HG03060 (cell line): Measurements from ENCODE around the gene GNA15.
A peak's percentile ranks its signal among the peaks of the same experiment; 100 is the strongest.

Source experiments
- ATAC-seq: cut with Tn5 transposase; IDR thresholded peaks from one replicate; pipeline ENCODE4 v1.9.1; 2021; ENCODE audit warnings: low read depth, moderate number of reproducible peaks; ENCODE audit not compliant: unreplicated experiment

GNA15 gene

GRCh38 chr19:3120611-3121276 is 15.1 kb upstream of the GNA15 start:
- no peak for ATAC-seq

DNA sequence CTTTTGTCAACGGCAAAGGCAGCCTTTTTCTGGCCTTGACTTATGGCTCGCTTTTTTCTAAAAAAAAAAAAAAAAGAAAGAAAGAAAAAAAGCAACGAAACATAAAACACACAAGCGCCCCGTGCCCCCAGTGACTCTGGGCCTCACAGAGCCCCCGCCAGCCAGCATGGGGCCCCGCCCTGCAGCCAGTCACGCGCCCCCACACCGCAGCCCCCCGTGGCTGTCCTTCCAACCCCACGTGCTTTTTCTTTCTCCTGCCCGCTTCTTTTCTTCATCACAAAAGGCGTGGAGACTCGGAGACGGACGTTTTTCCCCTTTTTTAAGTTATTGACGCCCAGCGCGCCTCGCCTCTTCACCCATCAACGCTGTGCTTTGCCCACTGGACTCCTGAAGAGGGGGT is 14.4 kb upstream of the GNA15 start:
- ATAC-seq, result no peak

- no peak for ATAC-seq
Measured at GRCh38 chr19:3121821-3122511, 13.9 kb upstream of the GNA15 start.

DNA sequence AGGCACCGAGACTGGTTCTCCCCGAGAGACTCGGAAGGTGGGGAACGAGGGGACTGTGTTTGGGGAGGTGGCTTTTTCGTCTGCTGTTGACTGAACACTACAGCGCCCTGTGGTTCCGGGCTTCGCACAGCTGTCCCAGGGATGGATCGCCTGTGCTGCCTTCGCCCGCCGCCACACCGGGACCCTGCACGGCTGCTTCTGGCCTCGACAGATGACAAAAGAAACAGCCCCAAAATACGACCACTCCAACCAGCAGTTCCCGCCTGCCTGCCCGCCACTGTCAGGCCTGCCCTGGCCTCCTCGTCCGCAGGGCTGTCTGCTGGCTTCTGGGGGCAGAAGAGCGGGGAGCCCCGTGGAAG is 13.3 kb upstream of the GNA15 start:
- ATAC-seq, result no peak

DNA sequence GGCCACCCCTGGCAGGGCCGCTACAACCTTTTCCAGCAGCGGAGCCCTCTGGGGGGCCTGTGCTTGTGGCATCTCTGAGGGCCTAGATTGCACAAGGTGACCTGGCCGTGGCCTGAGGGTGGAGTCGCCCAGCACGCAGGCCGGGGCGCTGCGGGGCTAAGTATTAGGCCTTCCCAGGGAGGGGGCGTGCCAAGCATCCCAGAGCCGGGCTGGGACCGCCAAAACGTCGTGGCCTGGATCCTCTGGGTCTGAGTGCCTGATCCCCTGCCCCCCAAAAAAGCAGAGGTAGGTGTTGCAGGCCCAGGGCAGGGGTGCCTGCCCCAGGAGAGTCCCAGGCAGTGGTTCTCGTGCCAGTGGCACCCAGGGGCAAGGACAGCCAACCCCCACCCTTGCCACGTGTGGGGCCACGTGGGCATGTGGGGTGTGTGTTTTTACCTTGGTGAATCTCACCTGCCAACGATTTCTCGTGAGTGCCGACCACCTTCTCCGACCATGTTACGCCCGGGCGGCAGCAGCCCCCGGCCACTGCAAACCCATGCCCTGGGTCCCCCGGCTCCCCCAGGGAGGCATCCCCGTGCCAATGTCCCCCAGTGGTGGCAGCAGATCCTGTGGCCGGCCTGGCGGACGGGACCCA is 12.6 kb upstream of the GNA15 start:
- ATAC-seq, result no peak

DNA sequence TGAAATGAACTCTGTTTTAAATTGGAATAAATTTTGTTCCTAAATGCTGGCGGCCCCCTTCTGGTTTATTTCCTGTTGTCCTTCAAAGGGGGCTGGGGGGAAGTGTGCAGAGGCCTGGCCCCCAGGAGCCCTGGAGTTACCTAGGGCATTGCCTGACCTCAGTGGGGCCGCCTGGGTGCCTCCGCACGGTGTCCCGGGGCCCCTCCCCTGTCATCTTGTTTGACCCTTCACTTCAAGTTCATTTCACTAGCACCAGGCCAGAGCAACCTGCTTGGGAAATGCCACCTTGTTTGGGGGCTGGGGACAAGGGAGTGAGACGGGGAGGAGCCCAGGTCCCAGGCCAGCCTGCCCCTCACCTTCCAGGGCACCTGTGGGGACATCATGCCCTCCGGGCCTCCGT is 11.9 kb upstream of the GNA15 start:
- no peak for ATAC-seq

DNA sequence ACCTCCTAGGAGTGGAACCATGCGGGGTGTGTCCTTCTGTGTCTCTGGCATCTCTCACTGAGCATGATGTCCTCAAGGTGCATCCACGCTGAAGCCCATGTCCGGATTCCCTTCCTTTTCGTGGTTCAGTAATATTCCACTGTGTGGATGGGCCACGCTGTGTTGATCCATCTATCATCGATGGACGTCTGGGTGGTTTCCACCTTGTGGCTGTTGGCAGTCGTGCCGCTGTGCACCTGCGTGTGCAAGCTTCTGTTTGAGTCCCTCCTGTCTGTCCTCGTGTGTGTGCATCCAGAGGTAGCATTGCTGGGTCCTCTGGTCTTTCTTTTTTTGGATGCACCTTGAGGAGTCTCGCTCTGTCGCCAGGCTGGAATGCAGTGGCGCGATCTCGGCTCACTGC is 11.2 kb upstream of the GNA15 start:
- no peak for ATAC-seq

GRCh38 chr19:3125900-3126524 is 9.8 kb upstream of the GNA15 start:
- no peak for ATAC-seq

GRCh38 chr19:3129112-3129511 is 6.7 kb upstream of the GNA15 start:
- ATAC-seq, result no peak

DNA sequence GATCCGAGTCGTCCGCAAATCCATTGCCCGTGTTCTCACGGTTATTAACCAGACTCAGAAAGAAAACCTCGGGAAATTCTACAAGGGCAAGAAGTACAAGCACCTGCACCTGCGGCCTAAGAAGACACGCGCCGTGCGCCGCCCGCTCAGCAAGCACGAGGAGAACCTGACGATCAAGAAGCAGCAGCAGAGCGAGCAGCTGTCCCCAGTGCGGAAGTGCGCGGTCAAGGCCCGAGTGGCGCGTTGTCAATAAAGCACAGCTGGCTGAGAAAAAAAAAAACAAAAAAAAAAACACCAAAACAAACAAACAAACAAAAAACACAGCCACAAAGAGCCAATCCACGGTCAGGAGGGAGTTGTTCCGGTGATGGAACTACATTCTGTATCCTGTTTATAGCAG is 4.7 kb upstream of the GNA15 start:
- ATAC-seq, result no peak

- ATAC-seq, result peak; percentile 50
Measured at GRCh38 chr19:3132971-3133792, 2.7 kb upstream of the GNA15 start.

DNA sequence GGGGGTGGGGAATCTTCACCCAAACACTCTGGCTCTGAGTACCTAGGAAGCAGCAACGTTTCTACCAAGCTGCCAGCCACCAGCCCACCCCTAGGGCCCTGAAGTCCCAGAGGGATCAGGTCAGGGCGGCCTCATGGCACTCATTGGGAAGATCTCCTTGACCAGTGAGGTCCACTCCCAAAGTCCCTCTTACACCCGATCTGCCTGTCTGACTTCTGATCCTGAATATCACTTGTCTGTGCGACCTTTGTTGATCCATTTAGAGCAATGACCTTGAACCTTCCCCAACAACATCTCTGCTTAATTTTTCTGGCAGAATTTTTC is 2.1 kb upstream of the GNA15 start:
- no peak for ATAC-seq

- ATAC-seq, result no peak
Measured at GRCh38 chr19:3136684-3137055, 837 bp downstream of the GNA15 start.

- no peak for ATAC-seq
Measured at GRCh38 chr19:3137119-3137518, 1.3 kb downstream of the GNA15 start.

DNA sequence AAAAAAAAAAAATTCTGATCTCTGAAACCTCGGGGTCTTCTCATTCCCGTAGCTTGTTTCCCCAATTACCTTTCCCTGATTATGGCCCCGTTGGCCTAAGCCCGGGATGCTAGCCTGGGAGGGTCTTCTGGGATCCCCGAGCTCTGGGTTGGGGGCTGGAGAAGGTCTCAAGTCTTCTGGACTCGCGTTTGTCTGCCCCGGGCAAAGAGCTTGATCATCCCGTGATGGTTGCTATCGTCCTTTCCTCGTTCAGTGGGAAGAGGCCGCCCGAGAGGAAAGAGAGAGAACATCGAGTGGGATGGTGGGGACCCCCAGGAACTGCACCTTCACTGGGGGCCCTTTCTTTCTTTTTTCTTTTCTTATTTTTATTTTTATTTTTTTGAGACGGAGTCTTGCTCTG is 2.4 kb downstream of the GNA15 start:
- no peak for ATAC-seq

GRCh38 chr19:3140667-3141038 is 4.8 kb downstream of the GNA15 start:
- no peak for ATAC-seq

- ATAC-seq, result no peak
Measured at GRCh38 chr19:3142292-3142670, 6.4 kb downstream of the GNA15 start.

DNA sequence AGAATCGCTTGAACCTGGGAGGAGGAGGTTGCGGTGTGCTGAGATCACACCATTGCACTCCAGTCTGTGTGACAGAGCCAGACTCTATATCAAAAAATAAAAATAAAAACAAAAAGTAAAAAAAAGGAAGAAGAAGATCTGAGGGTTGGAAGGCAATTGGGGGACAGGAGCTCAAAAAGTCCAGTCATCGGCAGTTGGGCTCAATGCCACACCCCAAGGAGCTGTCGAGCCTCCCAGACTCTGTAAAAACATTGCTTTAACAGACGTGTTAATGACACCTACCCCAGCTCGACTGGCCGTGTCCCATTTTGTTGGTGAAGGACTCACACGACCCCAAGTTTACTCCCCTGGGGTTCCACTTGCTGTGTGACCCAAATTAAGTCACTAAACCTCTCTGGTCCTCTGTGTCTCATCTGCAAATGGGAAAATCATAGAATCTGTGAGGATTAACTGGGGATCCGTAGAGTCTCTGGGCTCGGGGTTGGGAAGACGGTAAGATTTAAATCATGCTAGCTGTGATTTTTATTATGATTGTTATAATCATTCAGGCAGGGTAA is 7.0 kb downstream of the GNA15 start:
- no peak for ATAC-seq

DNA sequence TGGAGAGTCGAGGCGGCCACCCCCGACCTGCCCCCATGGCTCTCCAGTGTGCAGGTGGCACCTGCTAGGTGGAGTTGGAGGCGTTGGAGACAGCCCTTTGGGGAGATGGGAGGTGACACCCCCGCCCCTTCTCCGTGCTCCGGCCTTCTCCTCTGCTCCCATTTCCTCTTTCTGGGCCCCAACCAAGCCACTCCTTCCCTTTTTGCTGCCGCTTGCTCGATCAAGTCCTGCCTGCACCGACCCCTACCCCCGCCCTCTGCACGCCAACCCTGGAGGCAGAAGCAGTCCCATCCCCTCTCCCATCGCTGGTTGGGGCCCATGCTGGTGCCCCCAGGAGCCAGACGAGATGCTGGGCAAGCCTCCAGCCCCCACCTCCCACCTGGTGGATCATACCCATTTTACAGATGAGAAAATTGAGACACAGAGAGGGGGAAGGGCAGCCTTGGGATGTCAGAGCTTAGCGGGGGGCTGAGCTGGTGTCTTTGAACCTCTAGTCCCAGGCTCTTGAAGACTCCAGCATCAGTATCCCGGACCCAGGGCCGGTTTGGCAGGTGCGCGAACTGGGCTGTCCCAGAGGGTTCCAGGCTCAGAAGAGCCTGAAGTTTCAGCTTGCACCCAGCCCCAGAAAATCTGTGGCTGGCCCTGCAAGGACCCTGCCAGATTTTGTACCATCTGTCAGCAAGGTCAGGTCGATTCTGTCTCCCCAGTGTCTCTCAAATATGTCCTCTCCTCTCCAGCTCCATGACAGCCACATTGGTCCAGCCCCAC is 10.3 kb downstream of the GNA15 start:
- ATAC-seq, result no peak

- ATAC-seq, result no peak
Measured at GRCh38 chr19:3146677-3147100, 10.9 kb downstream of the GNA15 start.
